Fibroblast of lung (primary cell): Measurements from ENCODE around the gene MAP3K4. TPM values are rescaled to one million over a fixed set of nuclear protein-coding genes. Genes with fewer than 3 reads are reported as not detected.

Source experiments
- DNase-seq, 2 donors: peaks; one replicate each; pipeline versions ENCODE4 v3.0.0 to v3.0.0-alpha.2; 2010; ENCODE audit warnings: low read depth in 2 of 2
- H2AFZ ChIP-seq: 2 replicates; pipeline ENCODE4 v1.5.1; 2012; ENCODE audit warnings: low read length, control low read depth, inconsistent platforms
- H3K27ac ChIP-seq: 2 replicates; pipeline ENCODE4 v1.5.1; 2011; ENCODE audit warnings: low read length, control low read depth; ENCODE audit not compliant: insufficient read depth
- H3K27me3 ChIP-seq: 2 replicates; pipeline ENCODE4 v1.5.1; 2011; ENCODE audit warnings: mild to moderate bottlenecking, low read length; ENCODE audit not compliant: control insufficient read depth, insufficient read depth
- H3K36me3 ChIP-seq: 2 replicates; pipeline ENCODE4 v1.5.1; 2011; ENCODE audit warnings: low read length; ENCODE audit not compliant: control insufficient read depth, insufficient read depth
- H3K4me1 ChIP-seq: 2 replicates; pipeline ENCODE4 v1.5.1; 2011; ENCODE audit warnings: low read length; ENCODE audit not compliant: control insufficient read depth, insufficient read depth; ENCODE audit errors: extremely low read depth
- H3K4me2 ChIP-seq: 2 replicates; pipeline ENCODE4 v1.5.1; 2011; ENCODE audit warnings: low read length, control low read depth; ENCODE audit not compliant: insufficient read depth; ENCODE audit errors: extremely low read depth
- H3K4me3 ChIP-seq, 4 experiments: fragments of 200-600 bp in 1 of 4; sonication (generic) in 1 of 4; replicated peaks in 1 of 4; 2 replicates each; pipeline ENCODE4 v1.5.1; 2011 to 2016; ENCODE audit warnings: low read length in 4 of 4, low read depth in 3 of 4, mild to moderate bottlenecking in 3 of 4, control low read depth in 2 of 4, inconsistent platforms in 1 of 4, mixed read lengths in 1 of 4; ENCODE audit not compliant: insufficient read depth in 1 of 4; ENCODE audit errors: control extremely low read depth in 1 of 4
- H3K79me2 ChIP-seq: 2 replicates; pipeline ENCODE4 v1.5.1; 2012; ENCODE audit warnings: mild to moderate bottlenecking, low read length, inconsistent platforms; ENCODE audit not compliant: control insufficient read depth, insufficient read depth
- H3K9ac ChIP-seq: 2 replicates; pipeline ENCODE4 v1.5.1; 2011; ENCODE audit warnings: mild to moderate bottlenecking, low read length, control low read depth; ENCODE audit not compliant: insufficient read depth
- H3K9me3 ChIP-seq: 2 replicates; pipeline ENCODE4 v1.5.1; 2012; ENCODE audit warnings: low read depth, low read length; ENCODE audit not compliant: control insufficient read depth, insufficient read depth
- H4K20me1 ChIP-seq: 2 replicates; pipeline ENCODE4 v1.5.1; 2011; ENCODE audit warnings: low read length; ENCODE audit not compliant: control insufficient read depth, insufficient read depth; ENCODE audit errors: extremely low read depth
- CTCF ChIP-seq, 2 donors: IDR thresholded peaks in 1 of 2; conservative IDR thresholded peaks in 1 of 2; 1 replicate in 1 of 2; 2 replicates in 1 of 2; pipeline ENCODE4 v1.5.1; 2011 to 2012; ENCODE audit warnings: low read length in 2 of 2, control low read depth in 1 of 2, inconsistent platforms in 1 of 2, low read depth in 1 of 2, mild to moderate bottlenecking in 1 of 2
- EZH2 ChIP-seq: IDR thresholded peaks from 2 replicates; pipeline ENCODE4 v1.5.1; 2012; ENCODE audit warnings: low read length, control low read depth, mild to moderate bottlenecking; ENCODE audit errors: missing control alignments
- polyA plus RNA-seq, 2 donors: library from polyadenylated mRNA; depleted of rRNA in 1 of 2; stranded (reverse) in 1 of 2; unstranded in 1 of 2; fragments of >200 nt; gene quantifications; 2 replicates each; pipeline ENCODE4 v1.2.1, GENCODE V29; 2011 to 2012; ENCODE audit warnings: missing spikeins in 1 of 2
- total RNA-seq: library from RNA; depleted of rRNA; stranded (reverse); fragments of >200 nt; gene quantifications from 2 replicates; pipeline ENCODE4 v1.2.1, GENCODE V29; 2014

MAP3K4 gene
- total and polyA plus RNA-seq, 2 donors (not counting 1 experiment from before 2014, with no cell fraction given): 9.1 to 44.4 TPM

GRCh38 chr6:161074496-161075121 lies 83.0 kb downstream of the MAP3K4 start:
- Histone ChIP-seq H2AFZ (no peak overlapping the region), H3K9me3 (no peaks in the 10 kb centered on the region), H3K4me3 (no peak overlapping the region), H3K9ac (no peak overlapping the region), H3K27ac (no peak overlapping the region), H3K36me3 (no peaks in the 10 kb centered on the region), H3K79me2 (no peaks in the 10 kb centered on the region), H4K20me1 (no peaks in the 10 kb centered on the region), H3K4me2 (no peak overlapping the region), H3K27me3 (no peaks in the 10 kb centered on the region), H3K4me1 (no peaks in the 10 kb centered on the region)
- no peak for DNase-seq
- TF ChIP-seq EZH2: no peak
- TF ChIP-seq CTCF (conservative IDR thresholded peaks at IDR 0.05 in 1 of 2, IDR thresholded peaks at IDR 0.05 in 1 of 2; ENCODE audit: low read depth in 1 of 2, low read length in 2 of 2): no peak

DNA sequence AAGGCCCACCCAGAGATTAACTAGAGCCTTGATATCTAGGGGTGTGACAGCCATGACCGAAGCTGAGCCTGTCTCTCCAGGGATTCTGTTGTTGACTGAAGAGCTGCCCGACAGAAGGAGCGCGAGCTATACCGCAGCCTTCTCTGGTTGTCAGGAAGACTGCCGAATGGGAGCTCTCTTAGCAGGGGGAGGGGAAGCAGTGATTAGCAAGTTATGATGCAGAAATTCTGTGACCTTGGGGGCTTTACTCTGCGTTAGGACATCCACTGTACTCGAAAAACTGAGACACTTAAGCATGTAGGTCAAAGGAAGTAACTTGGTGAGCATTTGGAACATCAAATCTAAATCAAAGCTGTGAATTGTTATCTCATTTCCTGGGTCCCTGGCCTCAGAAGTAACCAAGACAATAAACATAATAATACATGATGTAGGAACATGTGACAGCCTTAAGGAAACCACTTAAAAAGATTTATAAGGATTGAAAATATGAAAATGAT lies 84.7 kb downstream of the MAP3K4 start:
- Histone ChIP-seq H3K27me3 (no peaks in the 10 kb centered on the region), H3K4me2 (no peak overlapping the region), H4K20me1 (no peaks in the 10 kb centered on the region), H2AFZ (no peak overlapping the region), H3K79me2 (no peaks in the 10 kb centered on the region), H3K4me1 (no peaks in the 10 kb centered on the region), H3K9ac (no peak overlapping the region), H3K36me3 (no peaks in the 10 kb centered on the region), H3K27ac (no peak overlapping the region), H3K4me3 (no peak overlapping the region), H3K9me3 (no peaks in the 10 kb centered on the region)
- DNase-seq: no peak
- TF ChIP-seq EZH2: no peak
- no peak for TF ChIP-seq CTCF (conservative IDR thresholded peaks at IDR 0.05 in 1 of 2, IDR thresholded peaks at IDR 0.05 in 1 of 2; ENCODE audit: low read depth in 1 of 2, low read length in 2 of 2)

- H3K36me3 ChIP-seq: no peaks in the 10 kb centered on the region
These were observed 88.1 kb downstream of the MAP3K4 start for GRCh38 chr6:161079566-161080262.

More at GRCh38 chr6:161079566-161080262, 88.1 kb downstream of the MAP3K4 start:
- Histone ChIP-seq H4K20me1 (no peaks in the 10 kb centered on the region), H2AFZ (no peak overlapping the region), H3K9ac (no peak overlapping the region), H3K4me1 (no peaks in the 10 kb centered on the region), H3K4me3 (no peak overlapping the region), H3K27me3 (no peaks in the 10 kb centered on the region), H3K9me3 (no peaks in the 10 kb centered on the region), H3K4me2 (no peak overlapping the region), H3K79me2 (no peaks in the 10 kb centered on the region), H3K27ac (no peak overlapping the region)
- DNase-seq: peak; percentile 50 to 95
- TF ChIP-seq CTCF (conservative IDR thresholded peaks at IDR 0.05 in 1 of 2, IDR thresholded peaks at IDR 0.05 in 1 of 2; ENCODE audit: low read depth in 1 of 2, low read length in 2 of 2) (no peak), EZH2 (no peak)
